ENCODE measurements around the gene KCNQ1. TPM values are rescaled to one million over a fixed set of nuclear protein-coding genes. Genes with fewer than 3 reads are reported as not detected.

Gene KCNQ1
- total RNA-seq, 1 experiment from 2014 or later: not detected

- no peak for DNase-seq (ENCODE audit: extremely low read depth, low read depth)
These were observed 35.0 kb upstream of the KCNQ1 start for GRCh38 chr11:2409611-2410468.

- DNase-seq (ENCODE audit: extremely low read depth, low read depth): no peak
These were observed 34.2 kb upstream of the KCNQ1 start for GRCh38 chr11:2410616-2411015.

GRCh38 chr11:2411446-2412305, 33.1 kb upstream of the KCNQ1 start:
- DNase-seq (ENCODE audit: extremely low read depth, low read depth): no peak

GRCh38 chr11:2412323-2412722, 32.5 kb upstream of the KCNQ1 start:
- no peak for DNase-seq (ENCODE audit: extremely low read depth, low read depth)

- DNase-seq (ENCODE audit: extremely low read depth, low read depth): no peak
These were observed 30.8 kb upstream of the KCNQ1 start for GRCh38 chr11:2413742-2414579.

- DNase-seq (ENCODE audit: extremely low read depth, low read depth): no peak
These were observed 30.2 kb upstream of the KCNQ1 start for GRCh38 chr11:2414616-2415015.

GRCh38 chr11:2415171-2415570, 29.6 kb upstream of the KCNQ1 start:
- no peak for DNase-seq (ENCODE audit: extremely low read depth, low read depth)

- DNase-seq (ENCODE audit: extremely low read depth, low read depth): no peak
These were observed 29.0 kb upstream of the KCNQ1 start for GRCh38 chr11:2415601-2416380.

GRCh38 chr11:2416765-2417164, 28.0 kb upstream of the KCNQ1 start:
- no peak for DNase-seq (ENCODE audit: extremely low read depth, low read depth)

GRCh38 chr11:2417856-2418692, 26.7 kb upstream of the KCNQ1 start:
- DNase-seq (ENCODE audit: extremely low read depth, low read depth): no peak

- DNase-seq (ENCODE audit: extremely low read depth, low read depth): no peak
These were observed 26.0 kb upstream of the KCNQ1 start for GRCh38 chr11:2418693-2419360.

GRCh38 chr11:2419638-2420501, 24.9 kb upstream of the KCNQ1 start:
- peak; percentile 58 for DNase-seq (ENCODE audit: extremely low read depth, low read depth)

GRCh38 chr11:2420502-2421225, 24.1 kb upstream of the KCNQ1 start:
- peak; percentile 61 for DNase-seq (ENCODE audit: extremely low read depth, low read depth)

- DNase-seq (ENCODE audit: extremely low read depth, low read depth): no peak
These were observed 23.4 kb upstream of the KCNQ1 start for GRCh38 chr11:2421226-2421994.

GRCh38 chr11:2421996-2422395, 22.8 kb upstream of the KCNQ1 start:
- DNase-seq (ENCODE audit: extremely low read depth, low read depth): no peak

GRCh38 chr11:2422461-2423156, 22.2 kb upstream of the KCNQ1 start:
- DNase-seq (ENCODE audit: extremely low read depth, low read depth): no peak
